Psoas muscle (tissue), 8 donors: ENCODE data around the gene TNIP1. TPM values are rescaled to one million over a fixed set of nuclear protein-coding genes. Genes with fewer than 3 reads are reported as not detected.

Source experiments
- ATAC-seq, 4 donors: fragments of 200-7000 bp; cut with Tn5 transposase; one replicate each; pipeline ENCODE4 v1.9.1; 2020; ENCODE audit warnings: moderate library complexity in 3 of 4, mild to moderate bottlenecking in 2 of 4
- DNase-seq, 2 donors: peaks; one replicate each; pipeline ENCODE4 v3.0.0-alpha.2; 2020
- H3K27ac ChIP-seq: fragments of 200-600 bp; one replicate; pipeline ENCODE4 v1.8.0; 2022
- H3K27me3 ChIP-seq, 3 donors: fragments of 200-600 bp in 1 of 3; one replicate each; pipeline versions ENCODE4 v1.6.1 to v1.8.0; 2013 to 2022; ENCODE audit warnings: low read length in 2 of 3, mild to moderate bottlenecking in 2 of 3, moderate library complexity in 1 of 3; ENCODE audit not compliant: insufficient read depth in 3 of 3
- H3K36me3 ChIP-seq, 2 donors: fragments of 200-600 bp in 1 of 2; one replicate each; pipeline versions ENCODE4 v1.6.1 to v1.8.0; 2013 to 2022; ENCODE audit warnings: low read depth in 1 of 2, mild to moderate bottlenecking in 1 of 2, moderate library complexity in 1 of 2; ENCODE audit not compliant: insufficient read depth in 1 of 2
- H3K4me1 ChIP-seq: fragments of 200-600 bp; one replicate; pipeline ENCODE4 v1.8.0; 2022
- H3K4me3 ChIP-seq: fragments of 200-600 bp; one replicate; pipeline ENCODE4 v1.8.0; 2022; ENCODE audit warnings: mild to moderate bottlenecking
- H3K9me3 ChIP-seq: fragments of 200-600 bp; one replicate; pipeline ENCODE4 v1.8.0; 2022
- WGBS, 3 donors: extraction: QIAGEN DNeasy Blood & Tissue Kit; methylation state at CpG; one replicate each; pipeline versions ENCODE4 v1.1.6 to v1.1.7; 2013; 5-methylcytosine and 5-hydroxymethylcytosine counted together
- intact Hi-C, 2 donors: fragments of 100-400 bp; cut with DNase I; formaldehyde crosslinking; loops; one replicate each; pipeline versions ENCODE4 v1.11.0 to v1.14.2; 2022
- polyA plus RNA-seq, 3 donors: library from polyadenylated mRNA; stranded (reverse); fragments of 200-250 nt; gene quantifications; one replicate each; pipeline ENCODE4 v1.2.3, GENCODE V29; 2013
- total RNA-seq, 4 donors: library from RNA; stranded (reverse); fragmentation: NEBNext Ultra II Directional in 2 of 4; extraction: Animal tissue kit (Norgen Biotek cat#: 25700) in 2 of 4; gene quantifications; one replicate each; pipeline versions ENCODE4 v1.2.1 to v1.2.4, GENCODE V29; 2021 to 2023
- TF ChIP-seq, protein P1 (sequence below): fragments of 200-600 bp; IDR thresholded peaks from one replicate; pipeline ENCODE4 v1.8.0; 2022; ENCODE audit warnings: antibody characterized with exemption
- donor health status: healthy with polysubstance abuse.
- donor health status: DM: no; HTN: no; CAD: no; lungs with moderate emphysema.
- donor health status: Bipolar disorder and iron deficiency.
- donor health status: healthy.
- donor health status: DM: yes; HTN: yes; CAD: no.
- donor health status: DM: no; HTN: no; CAD: no.
- donor health status: DM: no; HTN: no; CAD: no.
- donor health status: DM: yes; HTN: yes; CAD: no.

Gene TNIP1
- total and polyA plus RNA-seq, 7 donors, result 55.5 to 218 (median 141) TPM

DNA sequence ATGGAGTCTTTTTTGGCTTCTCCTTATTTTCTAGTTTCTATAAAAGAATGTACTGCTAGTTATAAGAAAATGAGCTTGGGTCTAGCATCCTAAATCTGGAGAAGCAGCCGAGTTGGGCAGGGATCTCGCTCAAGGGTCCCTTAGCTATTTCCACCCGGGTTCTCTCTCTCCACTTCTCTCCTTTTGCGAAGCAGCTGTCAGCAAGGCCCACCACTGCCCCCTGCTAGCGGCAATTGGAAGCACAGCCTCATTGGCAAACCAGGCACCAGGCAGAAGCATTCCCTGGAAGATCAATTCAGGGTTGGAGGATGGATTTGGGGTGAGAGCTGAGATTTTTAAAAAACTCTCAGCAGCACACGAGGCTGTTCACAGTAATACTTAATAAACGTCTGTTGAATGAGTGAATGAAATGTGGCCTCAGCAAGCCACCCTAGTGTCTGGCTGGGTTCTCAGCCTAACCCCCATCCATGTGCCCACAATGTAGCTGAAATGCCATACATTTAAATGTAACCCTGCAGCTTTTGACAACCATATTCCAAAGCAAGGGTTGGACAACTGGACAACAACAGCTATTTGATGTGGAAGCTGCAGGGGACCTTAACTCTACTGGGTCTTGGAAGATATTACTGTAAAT lies 34.6 kb upstream of the TNIP1 start:
- ATAC-seq (peak; percentile 79 to 86 (median 82)), DNase-seq (peak; percentile 75 to 88)
- intact Hi-C loops, result loop anchor here (1.0 to 5.0 kb wide), 4 partner anchors 63 to 113 kb away; no protein-coding TSS in a partner anchor
- H3K4me3 ChIP-seq, result no peak overlapping the region
- no peaks in the 10 kb centered on the region for H3K9me3 ChIP-seq
- H3K27me3 ChIP-seq, result no peaks in the 10 kb centered on the region
- peaks cover 20% of the 10 kb centered on the region for H3K4me1 ChIP-seq
- peaks cover 6 to 84% of the 10 kb centered on the region in 2 donors for H3K36me3 ChIP-seq
- 2 to 9% (median 3%) methylated on average over 7 of the region's 7 CpGs for WGBS, 3 donors
- TF ChIP-seq, protein P1, sequence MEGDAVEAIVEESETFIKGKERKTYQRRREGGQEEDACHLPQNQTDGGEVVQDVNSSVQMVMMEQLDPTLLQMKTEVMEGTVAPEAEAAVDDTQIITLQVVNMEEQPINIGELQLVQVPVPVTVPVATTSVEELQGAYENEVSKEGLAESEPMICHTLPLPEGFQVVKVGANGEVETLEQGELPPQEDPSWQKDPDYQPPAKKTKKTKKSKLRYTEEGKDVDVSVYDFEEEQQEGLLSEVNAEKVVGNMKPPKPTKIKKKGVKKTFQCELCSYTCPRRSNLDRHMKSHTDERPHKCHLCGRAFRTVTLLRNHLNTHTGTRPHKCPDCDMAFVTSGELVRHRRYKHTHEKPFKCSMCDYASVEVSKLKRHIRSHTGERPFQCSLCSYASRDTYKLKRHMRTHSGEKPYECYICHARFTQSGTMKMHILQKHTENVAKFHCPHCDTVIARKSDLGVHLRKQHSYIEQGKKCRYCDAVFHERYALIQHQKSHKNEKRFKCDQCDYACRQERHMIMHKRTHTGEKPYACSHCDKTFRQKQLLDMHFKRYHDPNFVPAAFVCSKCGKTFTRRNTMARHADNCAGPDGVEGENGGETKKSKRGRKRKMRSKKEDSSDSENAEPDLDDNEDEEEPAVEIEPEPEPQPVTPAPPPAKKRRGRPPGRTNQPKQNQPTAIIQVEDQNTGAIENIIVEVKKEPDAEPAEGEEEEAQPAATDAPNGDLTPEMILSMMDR, result peak; percentile 97
- H3K27ac ChIP-seq, result peak overlapping the region; percentile 51

DNA sequence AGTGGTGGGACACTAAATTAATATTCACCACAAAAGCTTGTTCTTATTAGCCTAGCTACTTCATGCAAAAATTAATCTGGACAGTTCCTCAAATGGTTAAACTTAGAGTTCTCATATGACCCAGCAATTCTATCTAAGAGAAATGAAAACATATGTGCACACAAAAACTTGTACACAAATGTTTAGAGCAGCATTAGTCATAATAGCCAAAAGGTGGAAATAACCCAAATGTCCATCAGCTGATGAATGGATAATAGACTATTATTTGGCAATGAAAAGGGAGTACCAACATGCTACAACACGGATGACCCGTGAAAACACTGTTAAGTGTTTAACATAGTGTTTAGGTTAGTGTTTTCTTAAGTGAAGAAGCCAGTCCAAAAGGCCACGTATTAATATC lies 32.8 kb upstream of the TNIP1 start:
- H3K4me1 ChIP-seq, result peaks cover 33% of the 10 kb centered on the region
- no peak overlapping the region for H3K4me3 ChIP-seq
- H3K36me3 ChIP-seq, result peaks cover 9 to 84% of the 10 kb centered on the region in 2 donors
- 80 to 88% (median 83%) methylated on average over 3 of the region's 3 CpGs for WGBS, 3 donors
- H3K9me3 ChIP-seq, result no peaks in the 10 kb centered on the region
- TF ChIP-seq, protein P1, result no peak
- H3K27ac ChIP-seq, result no peak overlapping the region
- ATAC-seq, result no peak
- no peak for DNase-seq
- H3K27me3 ChIP-seq, result no peaks in the 10 kb centered on the region
- intact Hi-C loops, result loop anchor here (2.0 kb wide), 2 partner anchors 61 to 111 kb away; no protein-coding TSS in a partner anchor

DNA sequence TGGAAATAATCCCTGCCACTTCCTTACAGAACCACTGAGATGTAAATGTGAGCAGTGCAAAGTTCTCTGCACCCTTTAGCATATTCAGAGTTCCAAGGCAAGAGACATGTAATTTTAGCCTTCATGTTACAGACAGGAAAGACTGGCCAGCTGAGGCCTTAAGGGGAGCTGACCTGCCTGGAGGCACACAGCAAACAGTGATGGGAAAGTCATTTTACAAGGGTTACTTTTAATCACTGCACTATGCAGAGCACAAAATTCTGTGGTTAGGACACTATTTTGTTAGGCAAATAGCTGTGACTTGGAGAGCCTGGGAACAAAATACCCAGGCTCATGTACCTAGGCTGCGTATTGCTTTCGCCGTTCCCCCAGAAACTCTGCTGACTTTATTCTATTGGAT lies 30.2 kb upstream of the TNIP1 start:
- Histone ChIP-seq H3K4me3 (no peak overlapping the region), H3K27ac (peak overlapping the region; percentile 73), H3K36me3 (peaks cover 7 to 76% of the 10 kb centered on the region in 2 donors), H3K9me3 (no peaks in the 10 kb centered on the region), H3K27me3 (no peaks in the 10 kb centered on the region), H3K4me1 (peaks cover 46% of the 10 kb centered on the region)
- ATAC-seq (peak in 3 of 4 donors; percentile 34 to 52 (median 50)), DNase-seq (no peak)
- 74 to 98% (median 77%) methylated on average over 3 of the region's 3 CpGs for WGBS, 3 donors
- TF ChIP-seq, protein P1, result no peak
- intact Hi-C loops, result no loop called here

DNA sequence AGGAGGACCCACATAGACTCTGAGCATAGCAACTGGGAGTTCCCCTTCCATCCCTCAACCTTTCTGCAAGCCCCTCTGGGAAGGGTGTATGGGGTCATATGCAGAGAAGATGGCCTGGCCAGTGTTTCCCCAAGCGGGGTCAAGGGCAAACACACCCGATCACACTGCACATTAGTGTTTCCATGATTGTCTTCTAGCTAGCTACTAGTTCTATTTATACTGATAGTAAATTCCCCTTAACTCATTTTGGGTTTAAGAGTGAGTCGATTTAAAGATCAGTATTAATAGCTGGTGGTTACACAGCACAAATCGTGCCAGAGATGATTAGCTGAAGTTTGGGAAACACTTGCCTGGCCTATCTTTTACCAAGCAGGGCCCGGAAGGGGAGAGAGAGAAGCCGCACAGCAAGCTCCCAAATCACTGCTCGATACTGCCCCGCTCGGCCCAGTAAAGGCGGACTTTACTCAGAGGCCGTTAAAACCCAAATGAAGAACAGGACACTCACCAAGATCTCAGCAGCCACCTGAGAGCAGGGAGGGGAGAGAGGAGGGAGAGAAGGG lies 29.4 kb upstream of the TNIP1 start:
- WGBS, 3 donors, result 40 to 80% (median 43%) methylated on average over 11 of the region's 11 CpGs
- H3K4me3 ChIP-seq, result no peak overlapping the region
- H3K36me3 ChIP-seq, result peaks cover 7 to 71% of the 10 kb centered on the region in 2 donors
- peaks cover 50% of the 10 kb centered on the region for H3K4me1 ChIP-seq
- H3K27ac ChIP-seq, result peak overlapping the region; percentile 73
- H3K9me3 ChIP-seq, result no peaks in the 10 kb centered on the region
- intact Hi-C loops, result no loop called here
- H3K27me3 ChIP-seq, result no peaks in the 10 kb centered on the region
- ATAC-seq (peak; percentile 55 to 79 (median 72)), DNase-seq (no peak)
- TF ChIP-seq, protein P1, result peak; percentile 6
